ENCODE results near the gene SMYD4. TPM values are rescaled to one million over a fixed set of nuclear protein-coding genes. Genes with fewer than 3 reads are reported as not detected.
"Not testable (repeated sequence)": the region's sequence is repeated elsewhere in the genome, so short reads cannot be mapped to it uniquely, and the experiment has no call there.

The SMYD4 gene
- total RNA-seq, 2 donors from 2014 or later: 10.0 to 13.6 TPM

DNA sequence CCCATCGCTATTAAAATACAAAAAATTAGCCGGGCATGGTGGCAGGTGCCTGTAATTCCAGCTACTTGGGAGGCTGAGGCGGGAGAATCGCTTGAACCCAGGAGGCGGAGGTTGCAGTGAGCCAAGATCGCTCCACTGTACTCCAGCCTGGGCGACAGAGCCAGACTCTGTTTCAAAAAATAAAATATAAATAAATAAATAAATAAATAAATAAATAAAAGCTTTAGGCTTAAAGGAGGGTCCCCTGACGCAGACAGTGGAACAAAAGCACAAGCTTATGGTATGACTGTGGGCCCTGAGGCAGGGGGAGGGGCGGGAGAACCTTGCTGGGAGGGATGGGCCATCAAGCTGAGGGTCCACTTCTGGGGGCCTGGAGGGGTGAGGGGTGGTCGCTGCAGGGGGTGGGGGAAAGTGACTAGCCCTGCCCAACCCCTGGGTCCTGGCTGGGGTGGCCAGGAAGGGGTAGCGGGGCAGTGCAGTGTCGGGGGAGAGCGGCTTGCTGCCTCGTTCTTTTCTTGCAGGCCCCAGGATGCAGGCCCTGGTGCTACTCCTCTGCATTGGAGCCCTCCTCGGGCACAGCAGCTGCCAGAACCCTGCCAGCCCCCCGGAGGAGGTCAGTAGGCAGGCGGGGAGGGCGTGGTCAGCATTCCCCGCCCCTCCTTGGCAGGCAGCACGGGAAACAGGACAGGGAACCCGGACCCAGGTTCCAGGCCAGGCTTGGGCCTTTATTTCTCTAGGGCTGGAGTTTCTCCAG is 63.1 kb downstream of the SMYD4 start:
- ATAC-seq (no peak), DNase-seq (no peak)
- intact Hi-C loops (cut with DNase I, micrococcal nuclease): no loop called here

DNA sequence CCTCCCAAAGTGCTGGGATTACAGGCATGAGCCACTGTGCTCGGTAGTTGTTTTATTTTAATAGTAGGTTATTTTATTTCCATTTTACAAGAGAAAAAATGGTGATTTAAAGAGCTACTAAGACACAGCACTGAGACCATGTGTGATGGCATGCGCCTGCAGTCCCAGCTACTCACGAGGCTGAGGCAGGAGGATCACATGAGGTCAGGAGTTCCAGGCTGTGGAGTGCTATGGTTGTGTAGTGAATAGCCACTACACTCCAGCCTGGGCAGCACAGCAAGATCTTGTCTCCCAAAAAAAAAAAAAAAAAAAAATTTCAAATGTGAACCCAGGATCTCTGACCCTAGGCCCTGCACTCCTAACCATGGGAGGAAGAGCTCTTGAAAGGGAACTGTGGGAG is 64.1 kb downstream of the SMYD4 start:
- ATAC-seq (no peak), DNase-seq (no peak)
- intact Hi-C loops (cut with DNase I, micrococcal nuclease): no loop called here

DNA sequence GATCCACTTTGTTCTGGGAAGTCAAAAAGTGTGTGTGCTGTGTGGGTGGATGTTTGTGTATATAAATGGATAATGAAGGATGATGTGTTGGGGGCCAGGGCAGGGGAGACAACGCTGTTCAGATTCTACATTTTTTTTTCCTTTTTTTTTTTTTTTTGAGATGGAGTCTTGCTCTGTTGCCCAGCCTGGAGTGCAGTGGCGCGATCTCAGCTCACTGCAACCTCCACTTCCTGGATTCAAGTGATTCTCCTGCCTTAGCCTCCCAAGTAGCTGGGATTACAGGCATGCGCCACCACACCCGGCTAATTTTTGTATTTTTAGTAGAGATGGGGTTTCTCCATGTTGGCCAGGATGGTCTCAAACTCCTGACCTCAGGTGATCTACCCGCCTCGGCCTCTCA is 65.0 kb downstream of the SMYD4 start:
- ATAC-seq; DNase-seq; intact Hi-C loops (cut with DNase I, micrococcal nuclease): not testable (repeated sequence)

DNA sequence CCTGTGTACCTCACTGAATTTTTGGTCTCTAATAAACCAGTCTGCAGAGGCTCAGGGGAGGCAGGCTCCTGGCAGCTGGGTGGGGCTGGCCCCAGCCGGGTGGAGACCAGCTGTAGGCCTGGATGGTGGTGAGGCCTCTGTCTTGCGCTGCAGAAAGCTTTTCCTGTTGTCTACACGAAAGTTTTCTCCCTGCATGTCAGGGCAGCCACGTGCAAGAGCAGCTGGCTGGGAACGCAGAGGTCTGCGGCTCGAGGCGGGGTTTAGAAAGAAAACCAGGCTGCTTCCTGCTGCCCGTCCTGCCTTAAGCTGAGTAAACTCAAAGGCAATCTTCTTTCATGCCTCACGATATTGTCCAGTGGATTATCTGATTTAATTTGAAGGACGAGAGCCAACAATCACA is 65.4 kb downstream of the SMYD4 start:
- DNase-seq (peak; percentile 71), ATAC-seq (peak; percentile 83)
- intact Hi-C loops (cut with DNase I, micrococcal nuclease): no loop called here

DNA sequence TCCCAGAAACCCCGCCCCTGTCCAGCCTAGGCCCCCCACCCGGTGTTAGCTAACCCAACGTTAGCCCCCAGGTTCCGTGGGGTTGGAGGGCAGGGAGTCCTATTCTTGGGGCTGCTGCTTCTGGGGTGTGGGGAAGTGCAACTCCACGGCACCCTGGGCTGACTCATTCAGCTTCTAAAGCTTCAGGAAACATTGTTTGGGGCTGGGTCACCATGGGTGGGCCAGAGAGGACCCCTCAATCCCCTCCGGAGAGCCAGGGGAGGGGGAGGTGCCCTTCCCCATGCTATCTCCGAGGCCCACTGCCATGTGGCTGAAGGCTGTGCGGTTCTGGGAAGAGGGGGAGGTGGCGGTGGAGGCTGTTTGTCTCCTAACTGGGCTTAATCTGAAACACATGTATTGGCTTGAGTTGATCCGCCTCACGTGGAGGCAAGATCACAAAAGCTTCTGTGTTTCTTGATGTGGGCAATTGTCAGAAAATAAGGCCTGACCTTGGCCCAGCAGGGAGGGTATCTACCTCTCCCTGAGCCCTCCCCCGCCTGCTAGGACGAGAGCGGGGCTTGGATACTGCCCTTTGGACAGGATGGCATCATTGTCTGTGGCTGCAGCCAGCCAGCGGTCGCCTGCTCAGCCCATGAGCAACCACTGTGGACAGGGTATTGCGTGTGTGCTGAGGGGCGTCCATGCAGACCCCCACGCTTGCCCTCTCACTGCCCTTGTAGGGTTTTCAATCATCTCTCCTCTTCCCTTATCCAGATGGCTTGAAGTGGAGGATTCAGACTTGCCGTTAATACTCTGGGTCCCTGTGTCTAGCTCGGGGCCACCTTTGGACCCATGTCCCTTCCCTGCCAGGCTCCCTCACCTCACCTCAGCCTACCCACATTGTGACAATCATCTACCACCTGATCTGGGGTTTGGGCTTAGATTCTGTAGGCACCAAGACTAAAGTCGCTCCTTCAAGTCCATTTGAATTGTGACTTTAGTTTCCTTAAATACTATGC is 66.5 kb downstream of the SMYD4 start:
- DNase-seq (no peak), ATAC-seq (peak; percentile 21)
- intact Hi-C loops (cut with DNase I, micrococcal nuclease): no loop called here

DNA sequence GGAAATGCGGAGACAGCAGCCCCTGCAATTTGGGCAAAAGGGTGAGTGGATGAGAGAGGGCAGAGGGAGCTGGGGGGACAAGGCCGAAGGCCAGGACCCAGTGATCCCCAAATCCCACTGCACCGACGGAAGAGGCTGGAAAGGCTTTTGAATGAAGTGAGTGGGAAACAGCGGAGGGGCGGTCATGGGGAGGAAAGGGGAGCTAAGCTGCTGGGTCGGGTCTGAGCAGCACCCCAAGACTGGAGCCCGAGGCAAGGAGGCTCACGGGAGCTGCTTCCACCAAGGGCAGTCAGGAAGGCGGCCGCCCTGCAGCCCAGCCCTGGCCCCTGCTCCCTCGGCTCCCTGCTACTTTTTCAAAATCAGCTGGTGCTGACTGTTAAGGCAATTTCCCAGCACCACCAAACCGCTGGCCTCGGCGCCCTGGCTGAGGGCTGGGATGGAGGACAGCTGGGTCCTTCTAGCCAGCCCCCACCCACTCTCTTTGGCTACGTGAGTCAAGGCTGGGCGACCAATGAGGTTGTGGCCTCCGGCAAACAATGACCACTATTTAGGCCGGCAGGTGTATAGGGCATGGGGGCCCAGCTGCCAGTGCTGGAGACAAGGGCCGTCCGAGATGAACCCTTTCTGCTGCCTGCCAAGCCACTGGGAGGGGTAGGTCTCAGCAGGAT is 67.3 kb downstream of the SMYD4 start:
- ATAC-seq: peak; percentile 4
- peak in 1 of 2 donors; percentile 37 for DNase-seq
- intact Hi-C loops (cut with DNase I, micrococcal nuclease): no loop called here

DNA sequence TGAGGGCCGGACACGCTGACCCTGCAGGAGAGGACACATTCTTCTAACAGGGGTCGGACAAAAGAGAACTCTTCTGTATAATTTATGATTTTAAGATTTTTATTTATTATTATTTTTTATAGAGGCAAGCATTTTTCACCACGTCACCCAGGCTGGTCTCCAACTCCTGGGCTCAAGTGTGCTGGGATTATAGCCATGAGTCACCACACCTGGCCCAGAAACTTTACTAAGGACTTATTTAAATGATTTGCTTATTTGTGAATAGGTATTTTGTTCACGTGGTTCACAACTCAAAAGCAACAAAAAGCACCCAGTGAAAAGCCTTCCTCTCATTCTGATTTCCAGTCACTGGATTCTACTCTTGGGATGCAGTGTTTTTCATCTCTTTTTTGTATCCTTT is 70.2 kb downstream of the SMYD4 start:
- DNase-seq (no peak), ATAC-seq (no peak)
- intact Hi-C loops (cut with DNase I, micrococcal nuclease): no loop called here

DNA sequence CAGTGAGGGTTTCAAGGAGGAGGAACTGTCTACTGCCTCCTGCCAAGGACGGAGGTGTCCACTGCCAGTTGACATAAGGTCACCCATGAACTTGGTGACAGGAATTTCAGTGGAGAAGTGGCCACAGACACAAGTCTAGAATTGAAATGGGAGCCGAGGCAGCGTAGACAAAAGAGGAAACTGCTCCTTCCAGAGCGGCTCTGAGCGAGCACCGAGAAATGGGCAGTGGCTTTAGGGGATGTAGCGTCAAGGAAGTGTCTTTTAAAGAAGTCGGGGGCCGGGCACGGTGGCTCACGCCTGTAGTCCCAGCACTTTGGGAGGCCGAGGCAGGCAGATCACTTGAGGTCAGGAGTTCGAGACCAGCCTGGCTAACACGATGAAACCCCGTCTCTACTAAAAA is 70.9 kb downstream of the SMYD4 start:
- no peak for ATAC-seq
- no peak for DNase-seq
- intact Hi-C loops (cut with DNase I, micrococcal nuclease): no loop called here

DNA sequence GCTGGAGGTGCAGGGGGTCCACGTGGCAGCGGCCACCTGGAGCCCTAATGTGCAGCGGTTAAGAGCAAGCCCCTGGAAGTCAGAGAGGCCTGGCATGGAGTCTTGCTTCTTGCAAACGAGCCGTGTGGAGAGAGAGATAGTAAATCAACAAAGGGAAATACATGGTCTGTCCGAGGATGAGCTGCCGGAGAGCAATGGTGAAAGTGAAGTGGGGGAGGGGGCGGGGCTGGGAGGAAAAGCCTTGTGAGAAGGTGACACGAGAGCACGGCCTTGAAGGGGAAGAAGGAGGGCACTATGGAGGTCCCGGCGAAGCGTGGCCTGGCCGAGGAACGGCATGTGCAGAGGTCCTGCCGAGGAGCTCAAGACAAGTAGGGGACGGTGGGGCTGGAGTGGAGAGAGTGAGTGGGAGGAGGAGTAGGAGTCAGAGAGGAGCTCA is 73.9 kb downstream of the SMYD4 start:
- ATAC-seq: no peak
- DNase-seq: no peak
- intact Hi-C loops (cut with DNase I, micrococcal nuclease): no loop called here

DNA sequence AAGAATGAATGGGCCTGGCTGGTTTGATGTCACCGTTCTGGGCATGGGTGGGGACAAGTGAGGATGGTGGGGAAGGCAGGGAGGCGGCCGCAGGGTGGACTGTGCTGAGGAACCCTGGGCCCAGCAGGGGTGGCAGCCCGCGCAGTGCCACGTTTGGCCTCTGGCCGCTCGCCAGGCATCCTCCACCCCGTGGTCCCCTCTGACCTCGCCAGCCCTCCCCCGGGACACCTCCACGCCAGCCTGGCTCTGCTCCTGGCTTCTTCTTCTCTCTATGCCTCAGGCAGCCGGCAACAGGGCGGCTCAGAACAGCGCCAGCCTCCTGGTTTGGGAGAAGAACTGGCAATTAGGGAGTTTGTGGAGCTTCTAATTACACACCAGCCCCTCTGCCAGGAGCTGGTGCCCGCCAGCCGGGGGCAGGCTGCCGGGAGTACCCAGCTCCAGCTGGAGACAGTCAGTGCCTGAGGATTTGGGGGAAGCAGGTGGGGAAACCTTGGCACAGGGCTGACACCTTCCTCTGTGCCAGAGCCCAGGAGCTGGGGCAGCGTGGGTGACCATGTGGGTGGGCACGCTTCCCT is 74.4 kb downstream of the SMYD4 start:
- no peak for DNase-seq
- ATAC-seq: no peak

DNA sequence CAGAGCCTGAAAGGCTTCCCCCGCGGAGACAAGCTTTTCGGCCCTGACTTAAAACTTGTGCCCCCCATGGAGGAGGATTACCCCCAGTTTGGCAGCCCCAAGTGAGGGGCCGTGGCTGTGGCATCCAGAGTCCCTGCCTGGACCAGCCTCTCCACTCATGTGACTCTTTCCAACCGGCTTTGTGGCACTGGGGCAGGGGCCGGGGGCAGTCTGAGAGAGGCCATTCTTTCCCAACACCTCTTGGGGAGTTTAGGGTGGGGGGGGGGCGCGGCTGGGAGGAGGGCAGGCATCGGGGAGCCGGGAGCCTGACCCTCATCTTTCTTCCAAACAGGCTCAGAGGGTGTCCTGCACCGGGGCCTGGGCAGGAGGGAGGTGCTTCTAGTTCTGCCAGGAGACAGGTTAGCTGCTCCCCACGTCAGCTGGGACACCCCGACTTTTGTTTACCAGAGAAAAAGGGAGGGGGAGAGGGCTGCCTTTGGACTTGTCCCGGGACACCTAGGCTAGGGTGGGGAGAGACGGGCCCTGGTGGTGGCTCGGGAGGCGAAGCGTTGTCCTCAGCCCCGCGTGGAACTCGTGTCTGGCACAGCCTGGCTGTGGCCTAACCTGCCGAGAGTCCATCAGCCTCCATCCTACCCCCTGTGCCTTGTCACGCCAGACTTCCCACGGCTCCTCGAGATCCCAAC is 75.1 kb downstream of the SMYD4 start:
- intact Hi-C loops (cut with DNase I, micrococcal nuclease): no loop called here
- ATAC-seq (no peak), DNase-seq (no peak)

More for the DNA sequence above, 74.4 kb downstream of the SMYD4 start:
- intact Hi-C loops (cut with DNase I, micrococcal nuclease): no loop called here

DNA sequence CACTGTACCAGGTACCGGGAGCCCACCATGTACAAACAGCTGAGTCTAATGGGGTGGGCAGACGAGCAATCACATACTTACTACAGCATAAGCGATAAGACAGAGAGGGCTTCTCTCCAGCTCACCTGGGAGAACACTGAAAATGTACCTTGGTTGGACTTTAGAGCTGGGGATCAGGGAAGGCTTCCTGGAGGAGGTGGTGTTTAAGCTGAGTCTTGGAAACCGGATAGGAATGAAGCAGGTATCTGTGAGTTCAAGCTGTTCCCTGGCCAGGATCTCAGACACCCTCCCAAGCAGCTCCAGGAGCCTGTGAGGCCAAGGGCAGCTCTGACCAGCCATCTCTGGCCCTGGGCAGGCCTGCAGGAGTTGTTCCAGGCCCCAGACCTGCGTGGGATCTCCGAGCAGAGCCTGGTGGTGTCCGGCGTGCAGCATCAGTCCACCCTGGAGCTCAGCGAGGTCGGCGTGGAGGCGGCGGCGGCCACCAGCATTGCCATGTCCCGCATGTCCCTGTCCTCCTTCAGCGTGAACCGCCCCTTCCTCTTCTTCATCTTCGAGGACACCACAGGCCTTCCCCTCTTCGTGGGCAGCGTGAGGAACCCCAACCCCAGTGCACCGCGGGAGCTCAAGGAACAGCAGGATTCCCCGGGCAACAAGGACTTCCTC is 75.8 kb downstream of the SMYD4 start:
- ATAC-seq (no peak), DNase-seq (no peak)
- intact Hi-C loops (cut with DNase I, micrococcal nuclease): no loop called here

DNA sequence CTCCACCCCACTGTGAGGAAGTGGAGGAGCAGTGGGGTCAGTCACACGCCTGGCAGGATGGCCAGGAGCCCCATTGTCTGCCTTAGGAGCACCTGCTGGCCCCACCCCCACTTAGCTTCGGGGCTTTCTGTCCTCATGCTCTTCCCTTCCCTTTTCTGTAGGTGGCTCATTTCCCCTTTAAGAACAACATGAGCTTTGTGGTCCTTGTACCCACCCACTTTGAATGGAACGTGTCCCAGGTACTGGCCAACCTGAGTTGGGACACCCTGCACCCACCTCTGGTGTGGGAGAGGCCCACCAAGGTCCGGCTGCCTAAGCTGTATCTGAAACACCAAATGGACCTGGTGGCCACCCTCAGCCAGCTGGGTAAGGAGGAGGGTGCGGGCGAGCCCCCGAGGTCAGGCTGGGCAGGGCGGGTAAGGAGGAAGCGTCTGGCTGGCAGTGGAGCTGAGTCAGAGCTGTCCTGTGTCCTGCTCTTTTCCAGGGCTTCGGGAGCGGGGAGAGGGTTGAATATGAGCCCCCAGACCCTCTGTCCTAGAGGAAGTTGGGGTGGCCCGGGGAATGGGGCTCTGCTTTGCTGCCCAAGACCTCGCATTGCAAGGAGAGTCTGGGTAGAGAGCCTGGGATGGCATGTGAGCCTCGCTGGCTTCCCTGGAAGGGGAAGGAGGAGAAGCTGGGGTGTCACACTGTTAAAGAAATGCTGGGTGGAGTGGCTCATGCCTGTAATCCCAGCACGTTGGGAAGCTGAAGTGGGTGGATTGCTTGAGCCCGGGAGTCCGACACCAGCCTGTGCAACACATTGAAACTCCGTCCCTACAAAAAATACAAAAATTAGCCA is 77.1 kb downstream of the SMYD4 start:
- peak; percentile 92 for ATAC-seq
- DNase-seq: peak; percentile 66 to 69
- intact Hi-C loops (cut with DNase I, micrococcal nuclease): no loop called here

DNA sequence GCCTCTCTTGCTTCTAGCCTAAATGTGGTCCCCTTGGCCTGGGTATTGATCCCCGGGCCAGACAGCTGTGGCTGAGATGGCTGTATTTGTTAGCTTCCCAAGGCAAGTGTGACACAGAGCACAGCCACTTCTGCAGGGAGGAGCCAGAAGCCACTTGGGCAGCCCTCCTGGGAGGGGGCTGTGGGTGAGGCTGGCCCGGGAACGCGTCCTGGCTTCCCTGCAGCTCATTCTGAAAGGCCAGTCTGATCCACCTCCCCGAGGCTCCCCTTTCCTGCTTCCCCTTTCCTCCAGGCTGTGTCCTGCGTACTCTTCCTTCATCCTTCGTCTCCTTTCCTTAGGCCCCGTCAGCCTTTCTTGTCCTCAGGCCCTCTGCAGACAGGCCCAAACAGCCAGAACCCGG is 79.1 kb downstream of the SMYD4 start:
- no peak for ATAC-seq
- intact Hi-C loops (cut with DNase I, micrococcal nuclease): no loop called here
- DNase-seq: no peak

DNA sequence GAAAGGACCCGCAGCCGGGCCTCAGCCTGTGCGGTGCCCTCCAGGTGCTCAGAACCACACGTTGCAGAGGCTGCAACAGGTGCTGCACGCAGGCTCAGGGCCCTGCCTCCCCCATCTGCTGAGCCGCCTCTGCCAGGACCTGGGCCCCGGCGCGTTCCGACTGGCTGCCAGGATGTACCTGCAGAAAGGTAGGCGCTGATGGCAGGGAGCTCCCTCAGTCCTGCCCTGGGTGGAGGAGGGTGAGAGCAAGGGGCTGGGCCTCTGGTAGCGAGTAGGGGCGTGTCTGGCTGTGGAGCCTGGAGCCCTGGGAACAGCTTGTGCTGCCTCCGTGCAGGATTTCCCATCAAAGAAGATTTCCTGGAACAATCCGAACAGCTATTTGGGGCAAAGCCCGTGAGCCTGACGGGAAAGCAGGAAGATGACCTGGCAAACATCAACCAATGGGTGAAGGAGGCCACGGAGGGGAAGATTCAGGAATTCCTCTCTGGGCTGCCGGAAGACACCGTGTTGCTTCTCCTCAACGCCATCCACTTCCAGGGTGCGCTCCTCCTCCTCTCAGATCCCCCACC is 82.6 kb downstream of the SMYD4 start:
- DNase-seq: peak; percentile 66 to 85
- intact Hi-C loops (cut with DNase I, micrococcal nuclease): no loop called here
- ATAC-seq: peak; percentile 92

DNA sequence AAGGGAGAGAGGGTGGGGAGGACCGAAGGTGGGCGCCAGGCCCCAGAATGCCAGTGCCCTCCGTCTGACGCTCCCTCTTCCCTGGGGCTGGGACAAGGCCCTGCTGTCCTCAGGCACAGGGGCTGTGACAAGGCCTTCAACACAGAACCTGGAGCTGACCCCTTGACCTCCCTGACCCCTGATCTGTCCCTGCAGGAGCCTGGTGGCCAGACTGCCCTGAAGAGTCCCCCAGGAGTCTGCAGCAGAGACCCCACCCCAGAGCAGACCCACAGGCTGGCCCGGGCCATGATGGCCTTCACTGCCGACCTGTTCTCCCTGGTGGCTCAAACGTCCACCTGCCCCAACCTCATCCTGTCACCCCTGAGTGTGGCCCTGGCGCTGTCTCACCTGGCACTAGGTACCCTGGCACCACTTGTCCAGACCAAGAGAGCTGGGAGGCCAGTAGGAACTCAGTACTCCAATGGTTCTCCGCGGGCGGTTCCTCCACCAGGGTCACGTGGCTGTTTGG is 84.1 kb downstream of the SMYD4 start:
- no peak for ATAC-seq
- intact Hi-C loops (cut with DNase I, micrococcal nuclease): no loop called here
- no peak for DNase-seq
